HepG2 (cell line): ENCODE results near the gene MYO7A. TPM values are rescaled to one million over a fixed set of nuclear protein-coding genes. Genes with fewer than 3 reads are reported as not detected.

Source experiments
- AGO1 ChIP-seq: fragments of 200-400 bp; formaldehyde crosslinking; IDR thresholded peaks from 2 replicates; pipeline ENCODE4 v1.6.1; 2017; ENCODE audit warnings: mild to moderate bottlenecking, low read depth, low read length, moderate library complexity; ENCODE audit not compliant: poor library complexity, severe bottlenecking
- BRD4 ChIP-seq: sonication (generic); formaldehyde crosslinking; IDR thresholded peaks from 2 replicates; pipeline ENCODE4 v1.4.0; 2020; ENCODE audit warnings: missing genetic modification reagents
- DNMT1 ChIP-seq: sonication (generic); formaldehyde crosslinking; IDR thresholded peaks from 2 replicates; pipeline ENCODE4 v1.5.1; 2020; ENCODE audit warnings: mild to moderate bottlenecking, missing genetic modification reagents
- FOXC1 ChIP-seq: sonication (generic); formaldehyde crosslinking; IDR thresholded peaks from 2 replicates; pipeline ENCODE4 v1.8.0; 2022; ENCODE audit warnings: mild to moderate bottlenecking, missing genetic modification reagents, borderline replicate concordance
- HNF4G ChIP-seq, 2 experiments: sonication (generic) in 1 of 2; formaldehyde crosslinking in 1 of 2; IDR thresholded peaks; 2 replicates each; pipeline versions ENCODE4 v1.4.0 to v1.6.1; 2011 to 2020; ENCODE audit warnings: borderline replicate concordance in 2 of 2, low read depth in 2 of 2, mild to moderate bottlenecking in 2 of 2, low read length in 1 of 2, missing genetic modification reagents in 1 of 2, moderate library complexity in 1 of 2
- ISX ChIP-seq: sonication (generic); formaldehyde crosslinking; conservative IDR thresholded peaks from 2 replicates; pipeline ENCODE4 v1.5.0; 2020; ENCODE audit warnings: missing genetic modification reagents
- KDM2A ChIP-seq: sonication (generic); formaldehyde crosslinking; IDR thresholded peaks from 2 replicates; pipeline ENCODE4 v1.4.0; 2020; ENCODE audit warnings: low read depth, missing genetic modification reagents, borderline replicate concordance
- RXRB ChIP-seq: IDR thresholded peaks from 2 replicates; pipeline ENCODE4 v1.6.1; 2016; ENCODE audit warnings: borderline replicate concordance, missing genetic modification reagents, missing compliant biosample characterization
- SALL2 ChIP-seq: sonication (generic); formaldehyde crosslinking; IDR thresholded peaks from 2 replicates; pipeline ENCODE4 v1.8.1; 2023; ENCODE audit warnings: mild to moderate bottlenecking, missing genetic modification reagents, inconsistent platforms
- TBX2 ChIP-seq: sonication (generic); formaldehyde crosslinking; IDR thresholded peaks from 2 replicates; pipeline ENCODE4 v1.5.0; 2020; ENCODE audit warnings: missing genetic modification reagents, mild to moderate bottlenecking, borderline replicate concordance
- ZBTB4 ChIP-seq: sonication (generic); formaldehyde crosslinking; IDR thresholded peaks from 2 replicates; pipeline ENCODE4 v1.4.0; 2020; ENCODE audit warnings: missing genetic modification reagents, mild to moderate bottlenecking, borderline replicate concordance
- ZNF550 ChIP-seq: sonication (generic); formaldehyde crosslinking; IDR thresholded peaks from 2 replicates; pipeline ENCODE4 v1.4.0; 2020; ENCODE audit warnings: mild to moderate bottlenecking, missing genetic modification reagents, borderline replicate concordance
- ZNF773 ChIP-seq: sonication (generic); formaldehyde crosslinking; IDR thresholded peaks from 2 replicates; pipeline ENCODE4 v1.4.0; 2020; ENCODE audit warnings: missing genetic modification reagents, borderline replicate concordance
- polyA plus RNA-seq, 8 experiments: library from polyadenylated mRNA; depleted of rRNA in 3 of 8; stranded (reverse) in 7 of 8; unstranded in 1 of 8; fragments of >200 nt; fragmentation: Illumina TruSeq in 4 of 8; extraction: Trizol in 4 of 8; gene quantifications; 2 replicates each; pipeline versions ENCODE4 v1.2.1 to v1.2.3, GENCODE V29; 2011 to 2016; ENCODE audit warnings: low read depth in 4 of 8, missing spikeins in 1 of 8, mixed read lengths in 1 of 8; ENCODE audit not compliant: insufficient read depth in 1 of 8
- total RNA-seq, 5 experiments: library from RNA; depleted of rRNA; stranded (reverse); fragments of >200 nt; fragmentation: Illumina TruSeq; extraction: Trizol; gene quantifications; 2 replicates each; pipeline ENCODE4 v1.2.3, GENCODE V29; 2016; ENCODE audit warnings: low read depth in 1 of 5
- TF ChIP-seq, protein P1 (sequence below): IDR thresholded peaks from 2 replicates; pipeline ENCODE4 v1.6.1; 2018; ENCODE audit warnings: missing genetic modification reagents, mild to moderate bottlenecking, missing compliant biosample characterization
- TF ChIP-seq, protein P2 (sequence below): sonication (generic); formaldehyde crosslinking; IDR thresholded peaks from 2 replicates; pipeline ENCODE4 v1.5.0; 2020; ENCODE audit warnings: mild to moderate bottlenecking, missing genetic modification reagents, borderline replicate concordance

MYO7A gene
- total and polyA plus RNA-seq, 2 of the 13 experiments (the other 11 are each of a cell fraction or from before 2014, with no cell fraction given) = 7.5 to 10.0 TPM

DNA sequence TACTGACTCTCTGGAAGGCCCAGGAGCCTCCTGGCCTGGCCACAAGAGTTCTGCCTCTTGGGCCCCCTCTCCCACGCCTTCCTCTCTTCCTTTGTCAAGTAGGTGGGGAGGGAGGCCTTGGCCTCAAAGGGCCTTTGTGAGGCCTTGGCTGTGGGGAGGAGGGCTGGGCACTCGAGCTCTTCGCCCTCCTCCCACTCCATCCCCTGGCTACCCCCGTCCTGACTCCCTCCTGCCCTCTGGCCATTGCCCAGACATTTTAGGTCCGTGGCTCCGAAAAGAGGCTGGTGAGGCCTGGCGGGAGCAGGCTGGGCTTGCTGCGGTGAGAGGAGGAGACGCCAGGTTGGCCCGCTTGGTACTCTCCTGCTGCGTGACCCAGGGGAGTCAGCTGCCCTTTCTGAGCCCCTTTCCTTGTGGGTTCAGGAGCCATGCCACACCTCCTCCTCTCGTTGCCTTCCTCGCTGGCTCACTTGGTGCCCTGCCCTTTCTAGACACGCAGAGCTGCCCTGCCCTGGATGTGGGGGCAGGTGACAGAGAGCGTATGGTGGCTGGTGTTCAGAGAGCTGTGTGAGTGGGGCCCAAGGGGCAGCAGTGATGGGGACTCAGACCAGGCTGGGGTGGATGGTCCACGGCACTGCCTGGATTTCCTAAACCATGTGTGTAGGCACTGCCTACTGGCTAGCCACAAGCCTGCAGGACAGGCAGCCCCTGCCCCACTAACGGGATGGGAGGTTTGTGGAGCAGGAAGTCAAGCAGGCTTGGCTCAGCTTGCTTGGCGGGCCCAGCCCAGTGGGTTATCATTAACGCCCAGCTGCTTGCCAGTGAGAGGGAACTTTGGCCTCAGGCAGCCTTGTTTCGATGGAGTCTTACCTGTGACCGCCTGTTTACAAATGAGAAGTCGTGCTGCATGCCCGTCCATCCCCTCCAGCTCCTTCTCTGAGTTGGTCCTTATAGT, 41.2 kb upstream of the MYO7A start (continued):
- TF ChIP-seq, protein P1, sequence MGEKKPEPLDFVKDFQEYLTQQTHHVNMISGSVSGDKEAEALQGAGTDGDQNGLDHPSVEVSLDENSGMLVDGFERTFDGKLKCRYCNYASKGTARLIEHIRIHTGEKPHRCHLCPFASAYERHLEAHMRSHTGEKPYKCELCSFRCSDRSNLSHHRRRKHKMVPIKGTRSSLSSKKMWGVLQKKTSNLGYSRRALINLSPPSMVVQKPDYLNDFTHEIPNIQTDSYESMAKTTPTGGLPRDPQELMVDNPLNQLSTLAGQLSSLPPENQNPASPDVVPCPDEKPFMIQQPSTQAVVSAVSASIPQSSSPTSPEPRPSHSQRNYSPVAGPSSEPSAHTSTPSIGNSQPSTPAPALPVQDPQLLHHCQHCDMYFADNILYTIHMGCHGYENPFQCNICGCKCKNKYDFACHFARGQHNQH (CRISPR knock-in tag) = peak; percentile 43; the same call in 1 of the 2 replicates
- peak; percentile 62; the same call in 1 of the 2 replicates for TF ChIP-seq BRD4 (CRISPR knock-in tag)
- no peak for TF ChIP-seq DNMT1 (CRISPR knock-in tag)
- no peak for TF ChIP-seq ISX
- no peak for TF ChIP-seq ZNF773 (CRISPR knock-in tag)
- peak; percentile 32; the same call in 1 of the 2 replicates for TF ChIP-seq HNF4G (IDR thresholded peaks at IDR 0.05; ENCODE audit: borderline replicate concordance, low read depth, low read length)
- peak; percentile 38; the same call in 1 of the 2 replicates for TF ChIP-seq HNF4G (CRISPR knock-in tag; IDR thresholded peaks at IDR 0.05; ENCODE audit: borderline replicate concordance, low read depth)
- TF ChIP-seq SALL2 (CRISPR knock-in tag) = no peak
- peak; percentile 40; the same call in 1 of the 2 replicates for TF ChIP-seq ZBTB4 (CRISPR knock-in tag)
- TF ChIP-seq FOXC1 (CRISPR knock-in tag) = no peak
- no peak for TF ChIP-seq AGO1
- TF ChIP-seq KDM2A (CRISPR knock-in tag) = no peak
- TF ChIP-seq, protein P2, sequence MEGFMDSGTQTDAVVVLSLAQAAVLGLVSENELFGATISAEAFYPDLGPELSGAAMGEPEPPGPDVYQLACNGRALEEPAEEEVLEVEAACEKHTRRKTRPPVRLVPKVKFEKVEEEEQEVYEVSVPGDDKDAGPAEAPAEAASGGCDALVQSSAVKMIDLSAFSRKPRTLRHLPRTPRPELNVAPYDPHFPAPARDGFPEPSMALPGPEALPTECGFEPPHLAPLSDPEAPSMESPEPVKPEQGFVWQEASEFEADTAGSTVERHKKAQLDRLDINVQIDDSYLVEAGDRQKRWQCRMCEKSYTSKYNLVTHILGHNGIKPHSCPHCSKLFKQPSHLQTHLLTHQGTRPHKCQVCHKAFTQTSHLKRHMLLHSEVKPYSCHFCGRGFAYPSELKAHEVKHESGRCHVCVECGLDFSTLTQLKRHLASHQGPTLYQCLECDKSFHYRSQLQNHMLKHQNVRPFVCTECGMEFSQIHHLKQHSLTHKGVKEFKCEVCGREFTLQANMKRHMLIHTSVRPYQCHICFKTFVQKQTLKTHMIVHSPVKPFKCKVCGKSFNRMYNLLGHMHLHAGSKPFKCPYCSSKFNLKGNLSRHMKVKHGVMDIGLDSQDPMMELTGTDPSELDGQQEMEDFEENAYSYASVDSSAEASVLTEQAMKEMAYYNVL (CRISPR knock-in tag) = no peak
- TF ChIP-seq TBX2 (CRISPR knock-in tag) = no peak
- peak; percentile 42; the same call in 1 of the 2 replicates for TF ChIP-seq RXRB (CRISPR knock-in tag)
- TF ChIP-seq ZNF550 (CRISPR knock-in tag) = no peak
